HepG2 (cell line): ENCODE measurements around the gene ZNF443. TPM values are rescaled to one million over a fixed set of nuclear protein-coding genes. Genes with fewer than 3 reads are reported as not detected.
A peak's percentile ranks its signal among the peaks of the same experiment; 100 is the strongest.

Experiments
- AGO1 ChIP-seq: fragments of 200-400 bp; formaldehyde crosslinking; IDR thresholded peaks from 2 replicates; pipeline ENCODE4 v1.6.1; 2017; ENCODE audit warnings: mild to moderate bottlenecking, low read depth, low read length, moderate library complexity; ENCODE audit not compliant: poor library complexity, severe bottlenecking
- CCDC6 ChIP-seq: sonication (generic); formaldehyde crosslinking; IDR thresholded peaks from 2 replicates; pipeline ENCODE4 v1.8.1; 2022; ENCODE audit warnings: mild to moderate bottlenecking, missing genetic modification reagents, moderate library complexity
- HOXA5 ChIP-seq: sonication (generic); formaldehyde crosslinking; IDR thresholded peaks from 2 replicates; pipeline ENCODE4 v1.4.0; 2020; ENCODE audit warnings: missing genetic modification reagents
- ISL2 ChIP-seq: sonication (generic); formaldehyde crosslinking; IDR thresholded peaks from 2 replicates; pipeline ENCODE4 v1.5.0; 2020; ENCODE audit warnings: missing genetic modification reagents
- MED8 ChIP-seq: sonication (generic); formaldehyde crosslinking; IDR thresholded peaks from 2 replicates; pipeline ENCODE4 v1.8.1; 2023; ENCODE audit warnings: mild to moderate bottlenecking, missing genetic modification reagents; ENCODE audit not compliant: insufficient replicate concordance
- NCOR1 ChIP-seq: fragments of 200-600 bp; sonication (generic); IDR thresholded peaks from 2 replicates; pipeline ENCODE4 v1.7.0; 2017; ENCODE audit warnings: antibody characterized with exemption, low read length, borderline replicate concordance
- NR0B2 ChIP-seq: sonication (generic); formaldehyde crosslinking; IDR thresholded peaks from 2 replicates; pipeline ENCODE4 v1.4.0; 2020; ENCODE audit warnings: mild to moderate bottlenecking, missing genetic modification reagents
- PHF8 ChIP-seq: sonication (generic); formaldehyde crosslinking; IDR thresholded peaks from 2 replicates; pipeline ENCODE4 v1.5.0; 2020; ENCODE audit warnings: missing genetic modification reagents
- RERE ChIP-seq: IDR thresholded peaks from 2 replicates; pipeline ENCODE4 v1.6.1; 2016; ENCODE audit warnings: low read depth, missing genetic modification reagents, missing compliant biosample characterization
- SOX6 ChIP-seq, 2 experiments: fragments of 450-650 bp in 1 of 2; sonication (generic) in 1 of 2; formaldehyde crosslinking in 1 of 2; IDR thresholded peaks; 2 replicates each; pipeline versions ENCODE4 v1.4.0 to v1.6.1; 2017 to 2020; ENCODE audit warnings: antibody characterized with exemption in 1 of 2, mild to moderate bottlenecking in 1 of 2, missing genetic modification reagents in 1 of 2
- SSRP1 ChIP-seq: IDR thresholded peaks from 2 replicates; pipeline ENCODE4 v1.6.1; 2016; ENCODE audit warnings: control low read depth
- STAG1 ChIP-seq: sonication (generic); formaldehyde crosslinking; IDR thresholded peaks from 2 replicates; pipeline ENCODE4 v1.4.0; 2020; ENCODE audit warnings: missing genetic modification reagents
- THAP11 ChIP-seq: IDR thresholded peaks from 2 replicates; pipeline ENCODE4 v1.6.1; 2016; ENCODE audit warnings: missing biosample characterization, missing genetic modification reagents
- ZBTB39 ChIP-seq: sonication (generic); formaldehyde crosslinking; IDR thresholded peaks from 2 replicates; pipeline ENCODE4 v1.5.0; 2020; ENCODE audit warnings: missing genetic modification reagents
- ZNF235 ChIP-seq: sonication (generic); formaldehyde crosslinking; IDR thresholded peaks from 2 replicates; pipeline ENCODE4 v1.8.1; 2023; ENCODE audit warnings: mild to moderate bottlenecking, missing genetic modification reagents, borderline replicate concordance
- ZNF430 ChIP-seq: sonication (generic); formaldehyde crosslinking; IDR thresholded peaks from 2 replicates; pipeline ENCODE4 v1.9.0; 2021; ENCODE audit warnings: mild to moderate bottlenecking, missing genetic modification reagents
- ZNF468 ChIP-seq: sonication (generic); formaldehyde crosslinking; IDR thresholded peaks from 2 replicates; pipeline ENCODE4 v1.8.0; 2022; ENCODE audit warnings: mild to moderate bottlenecking, moderate library complexity, missing genetic modification reagents
- ZNF713 ChIP-seq: sonication (generic); formaldehyde crosslinking; IDR thresholded peaks from 2 replicates; pipeline ENCODE4 v1.4.0; 2020; ENCODE audit warnings: mild to moderate bottlenecking, missing genetic modification reagents
- ZNF749 ChIP-seq: sonication (generic); formaldehyde crosslinking; IDR thresholded peaks from 2 replicates; pipeline ENCODE4 v1.8.0; 2022; ENCODE audit warnings: mild to moderate bottlenecking, missing genetic modification reagents, moderate library complexity, borderline replicate concordance
- ZZZ3 ChIP-seq: sonication (generic); formaldehyde crosslinking; IDR thresholded peaks from 2 replicates; pipeline ENCODE4 v1.4.0; 2020; ENCODE audit warnings: missing genetic modification reagents, mild to moderate bottlenecking, borderline replicate concordance
- polyA plus RNA-seq, 8 experiments: library from polyadenylated mRNA; depleted of rRNA in 3 of 8; stranded (reverse) in 7 of 8; unstranded in 1 of 8; fragments of >200 nt; fragmentation: Illumina TruSeq in 4 of 8; extraction: Trizol in 4 of 8; gene quantifications; 2 replicates each; pipeline versions ENCODE4 v1.2.1 to v1.2.3, GENCODE V29; 2011 to 2016; ENCODE audit warnings: low read depth in 4 of 8, missing spikeins in 1 of 8, mixed read lengths in 1 of 8; ENCODE audit not compliant: insufficient read depth in 1 of 8
- total RNA-seq, 5 experiments: library from RNA; depleted of rRNA; stranded (reverse); fragments of >200 nt; fragmentation: Illumina TruSeq; extraction: Trizol; gene quantifications; 2 replicates each; pipeline ENCODE4 v1.2.3, GENCODE V29; 2016; ENCODE audit warnings: low read depth in 1 of 5

Gene ZNF443
- total and polyA plus RNA-seq, 2 of the 13 experiments (the other 11 are each of a cell fraction or from before 2014, with no cell fraction given) = 3.6 to 19.0 TPM

DNA sequence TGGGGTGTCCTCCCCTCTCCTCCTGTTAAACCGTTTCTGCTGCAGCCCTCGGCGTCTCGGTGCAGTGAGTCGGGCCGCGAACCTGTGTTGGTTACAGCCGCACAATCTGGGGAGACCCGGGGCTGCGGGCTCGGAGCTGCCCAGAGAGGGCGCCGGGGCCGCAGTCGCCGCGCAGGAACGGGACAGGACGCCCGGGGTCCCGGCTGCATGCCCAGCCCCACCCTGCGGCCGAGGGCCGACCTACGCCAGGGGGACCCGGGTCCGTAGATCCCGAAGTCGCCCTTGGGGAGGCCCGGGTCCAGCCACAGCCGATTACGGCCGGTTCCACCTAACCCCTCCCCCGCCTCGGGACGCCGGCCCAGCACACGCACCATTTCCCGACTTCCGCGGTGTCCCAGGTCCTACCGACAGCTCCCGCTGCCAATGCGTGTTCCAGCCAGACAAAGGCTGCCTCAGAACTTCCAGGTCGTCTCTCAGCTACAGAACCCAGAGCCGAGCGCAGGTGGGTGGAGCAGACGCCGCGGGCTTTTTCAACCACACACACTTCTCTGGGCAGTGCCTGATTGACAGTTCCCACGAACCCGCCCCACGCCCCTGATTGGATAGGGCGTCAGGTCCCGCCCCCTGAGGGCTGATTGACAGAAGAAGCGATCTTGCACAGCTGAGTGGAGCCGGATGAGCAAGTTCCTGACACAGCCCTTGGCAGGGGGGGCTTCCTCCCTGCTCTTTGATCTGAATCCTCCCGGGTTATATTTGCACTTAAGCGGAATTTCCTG is at the start of gene ZNF443 (continued):
- TF ChIP-seq ZBTB39 (CRISPR knock-in tag) (no peak), ISL2 (CRISPR knock-in tag) (peak; percentile 40; the same call in 1 of the 2 replicates), AGO1 (no peak), ZNF749 (CRISPR knock-in tag) (no peak), STAG1 (0 out of 2 replicates have a peak, but pooled peaks have one; percentile 4), SSRP1 (CRISPR knock-in tag) (no peak), ZZZ3 (CRISPR knock-in tag) (no peak), RERE (CRISPR knock-in tag) (no peak), THAP11 (CRISPR knock-in tag) (peak; percentile 38; the same call in 1 of the 2 replicates), PHF8 (CRISPR knock-in tag) (peak; percentile 79), ZNF430 (CRISPR knock-in tag) (no peak), ZNF468 (no peak), ZNF235 (CRISPR knock-in tag) (no peak), SOX6 (IDR thresholded peaks at IDR 0.05) (no peak), SOX6 (CRISPR knock-in tag; IDR thresholded peaks at IDR 0.05) (no peak; the same call in 1 of the 2 replicates), ZNF713 (CRISPR knock-in tag) (no peak), NCOR1 (no peak), HOXA5 (CRISPR knock-in tag) (no peak), NR0B2 (CRISPR knock-in tag) (no peak), MED8 (CRISPR knock-in tag) (no peak), CCDC6 (CRISPR knock-in tag) (no peak)
